Loucy (cell line): Measurements from ENCODE around the gene DMXL1.

Experiments used
- H2AFZ ChIP-seq: fragments of 200-600 bp; sonication (generic); 2 replicates; pipeline ENCODE4 v1.6.0; 2016; ENCODE audit warnings: antibody characterized with exemption, mild to moderate bottlenecking, low read length, moderate library complexity
- H3F3A ChIP-seq: fragments of 200-600 bp; 2 replicates; pipeline ENCODE4 v1.6.0; 2016; ENCODE audit warnings: antibody characterized with exemption, low read depth, mild to moderate bottlenecking
- H3K27me3 ChIP-seq: fragments of 200-600 bp; sonication (generic); 2 replicates; pipeline ENCODE4 v1.6.1; 2014; ENCODE audit warnings: low read length, mild to moderate bottlenecking; ENCODE audit not compliant: insufficient read depth, poor library complexity, severe bottlenecking
- H3K36me3 ChIP-seq: fragments of 200-600 bp; sonication (generic); 2 replicates; pipeline ENCODE4 v1.6.1; 2016; ENCODE audit warnings: low read length; ENCODE audit not compliant: insufficient read depth
- H3K4me1 ChIP-seq: fragments of 200-600 bp; sonication (generic); 2 replicates; pipeline ENCODE4 v1.5.1; 2014; ENCODE audit warnings: low read length, mild to moderate bottlenecking; ENCODE audit not compliant: insufficient read depth, poor library complexity, severe bottlenecking
- H3K4me2 ChIP-seq: fragments of 200-600 bp; sonication (generic); 2 replicates; pipeline ENCODE4 v1.6.0; 2014; ENCODE audit warnings: antibody characterized with exemption, low read length, low read depth, mild to moderate bottlenecking; ENCODE audit not compliant: poor library complexity, severe bottlenecking
- H3K4me3 ChIP-seq: fragments of 200-600 bp; sonication (generic); 2 replicates; pipeline ENCODE4 v1.5.1; 2014; ENCODE audit warnings: low read length, mild to moderate bottlenecking, mixed read lengths; ENCODE audit not compliant: poor library complexity, severe bottlenecking
- H3K79me2 ChIP-seq: fragments of 200-600 bp; sonication (generic); 2 replicates; pipeline ENCODE4 v1.6.1; 2014; ENCODE audit warnings: low read length; ENCODE audit not compliant: insufficient read depth
- H3K9ac ChIP-seq: fragments of 200-600 bp; sonication (generic); 2 replicates; pipeline ENCODE4 v1.6.0; 2014; ENCODE audit warnings: mild to moderate bottlenecking, low read depth, low read length, moderate library complexity; ENCODE audit not compliant: poor library complexity, severe bottlenecking
- H3K9me2 ChIP-seq: fragments of 200-600 bp; sonication (generic); replicated peaks from 2 replicates; pipeline ENCODE4 v1.6.1; 2016; ENCODE audit warnings: low read depth, low read length, mixed read lengths
- H3K9me3 ChIP-seq: fragments of 200-600 bp; sonication (generic); 2 replicates; pipeline ENCODE4 v1.6.1; 2014; ENCODE audit warnings: mild to moderate bottlenecking, antibody characterized with exemption, low read length, low read depth; ENCODE audit not compliant: insufficient read depth
- H4K20me1 ChIP-seq: fragments of 200-600 bp; sonication (generic); 2 replicates; pipeline ENCODE4 v1.6.0; 2014; ENCODE audit warnings: antibody characterized with exemption, low read length, mild to moderate bottlenecking; ENCODE audit not compliant: insufficient read depth, poor library complexity, severe bottlenecking
- CTCF ChIP-seq: fragments of 200-600 bp; sonication (generic); conservative IDR thresholded peaks from 2 replicates; pipeline ENCODE4 v1.5.1; 2014; ENCODE audit warnings: mild to moderate bottlenecking, antibody characterized with exemption, low read length
- EZH2phosphoT487 ChIP-seq: fragments of 200-600 bp; IDR thresholded peaks from 2 replicates; pipeline ENCODE4 v1.6.1; 2018; ENCODE audit warnings: antibody characterized with exemption, mild to moderate bottlenecking, moderate library complexity, borderline replicate concordance

Gene DMXL1, protein sequence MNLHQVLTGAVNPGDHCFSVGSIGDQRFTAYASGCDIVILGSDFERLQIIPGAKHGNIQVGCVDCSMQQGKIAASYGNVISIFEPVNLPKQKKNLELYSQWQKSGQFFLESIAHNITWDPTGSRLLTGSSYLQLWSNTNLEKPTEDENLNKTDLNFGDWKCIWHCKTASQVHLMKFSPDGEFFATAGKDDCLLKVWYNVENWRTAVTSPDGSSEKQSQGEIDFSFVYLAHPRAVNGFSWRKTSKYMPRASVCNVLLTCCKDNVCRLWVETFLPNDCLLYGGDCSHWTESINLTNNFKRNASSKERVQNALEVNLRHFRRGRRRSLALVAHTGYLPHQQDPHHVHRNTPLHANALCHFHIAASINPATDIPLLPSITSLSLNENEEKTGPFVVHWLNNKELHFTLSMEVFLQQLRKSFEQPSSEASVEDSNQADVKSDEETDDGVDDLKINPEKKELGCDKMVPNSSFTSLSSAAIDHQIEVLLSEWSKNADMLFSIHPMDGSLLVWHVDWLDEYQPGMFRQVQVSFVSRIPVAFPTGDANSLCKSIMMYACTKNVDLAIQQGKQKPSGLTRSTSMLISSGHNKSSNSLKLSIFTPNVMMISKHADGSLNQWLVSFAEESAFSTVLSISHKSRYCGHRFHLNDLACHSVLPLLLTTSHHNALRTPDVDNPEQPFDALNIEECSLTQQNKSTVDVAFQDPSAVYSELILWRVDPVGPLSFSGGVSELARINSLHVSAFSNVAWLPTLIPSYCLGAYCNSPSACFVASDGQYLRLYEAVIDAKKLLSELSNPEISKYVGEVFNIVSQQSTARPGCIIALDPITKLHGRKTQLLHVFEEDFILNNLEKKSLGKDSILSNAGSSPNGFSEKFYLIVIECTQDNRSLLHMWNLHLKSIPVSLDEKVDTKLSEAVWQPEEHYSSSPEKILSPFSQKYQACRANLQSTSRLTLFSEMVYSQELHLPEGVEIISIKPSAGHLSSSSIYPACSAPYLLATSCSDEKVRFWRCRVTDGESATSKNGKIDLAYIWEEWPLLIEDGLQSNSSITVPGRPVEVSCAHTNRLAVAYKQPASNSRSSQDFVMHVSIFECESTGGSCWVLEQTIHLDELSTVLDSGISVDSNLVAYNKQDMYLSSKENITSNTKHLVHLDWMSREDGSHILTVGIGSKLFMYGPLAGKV (N-terminal part only)

DNA sequence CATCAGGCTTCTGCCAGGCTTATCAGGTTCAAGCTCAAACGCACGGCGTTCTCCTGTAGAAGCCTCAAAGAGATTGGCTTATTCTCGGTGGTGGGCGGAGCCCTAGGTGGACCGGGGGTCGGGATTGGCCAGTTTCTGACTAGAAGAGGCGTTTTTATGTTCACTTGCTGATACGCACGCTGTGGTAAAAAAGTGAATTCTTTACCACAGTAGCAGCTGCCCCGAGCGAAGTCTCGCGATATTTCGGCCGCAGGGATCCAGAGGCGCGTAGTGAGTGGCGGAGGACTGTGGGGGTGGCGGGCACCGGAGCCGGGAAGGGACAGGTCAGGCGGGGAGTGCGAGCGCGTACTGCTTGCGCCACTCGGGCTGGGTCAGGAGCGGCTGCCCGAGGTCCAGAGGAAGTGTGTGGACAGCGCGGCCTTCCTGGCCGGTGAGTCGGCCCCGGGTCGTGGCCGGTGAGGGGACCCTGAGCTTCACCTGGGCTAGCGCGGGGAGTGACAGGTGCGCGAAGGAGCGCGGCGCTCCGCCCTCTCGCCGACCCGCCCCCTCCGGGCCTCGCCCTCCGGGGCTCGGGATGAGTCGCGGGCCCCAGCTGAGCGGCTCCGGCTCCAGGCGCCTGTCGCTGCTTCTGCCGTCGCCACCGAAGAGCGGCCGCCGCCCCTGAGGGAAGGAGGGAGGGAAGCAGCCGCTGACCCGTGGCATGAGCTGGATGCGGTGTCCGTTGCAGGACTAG, at the start of gene DMXL1:
TSS of gene DMXL1 (plus strand) at position 260 of the 733 bp plus-strand sequence. CDS start 483 bp downstream, outside the sequence.
- H3K36me3 ChIP-seq, result no peaks in the 10 kb centered on the region
- peak within 1 kb of the TSS; percentile 99 for H2AFZ ChIP-seq
- TF ChIP-seq EZH2phosphoT487 (no peak), CTCF (no peak)
- no peaks in the 10 kb centered on the region for H3K9me3 ChIP-seq
- peak within 1 kb of the TSS; percentile 79 for H3K4me2 ChIP-seq
- H4K20me1 ChIP-seq, result peaks cover 4% of the 10 kb centered on the region
- H3K4me3 ChIP-seq, result peak within 1 kb of the TSS; percentile 80
- H3K79me2 ChIP-seq, result peaks cover 43% of the 10 kb centered on the region
- H3K9ac ChIP-seq, result peak within 1 kb of the TSS; percentile 85
- H3K9me2 ChIP-seq, result no peaks in the 10 kb centered on the region
- no peaks in the 10 kb centered on the region for H3K27me3 ChIP-seq
- H3F3A ChIP-seq, result no peaks in the 10 kb centered on the region
- peaks cover 10% of the 10 kb centered on the region for H3K4me1 ChIP-seq

- Histone ChIP-seq H3K36me3 (no peaks in the 10 kb centered on the region), H3K4me1 (no peaks in the 10 kb centered on the region), H3K79me2 (no peaks in the 10 kb centered on the region), H3K4me3 (no peak overlapping the region), H4K20me1 (no peaks in the 10 kb centered on the region), H3F3A (no peaks in the 10 kb centered on the region), H3K9ac (no peak overlapping the region), H3K9me2 (no peaks in the 10 kb centered on the region), H3K9me3 (no peaks in the 10 kb centered on the region), H2AFZ (no peak overlapping the region), H3K27me3 (no peaks in the 10 kb centered on the region), H3K4me2 (no peak overlapping the region)
- TF ChIP-seq CTCF, result no peak
- TF ChIP-seq EZH2phosphoT487, result no peak
Measured at GRCh38 chr5:119021149-119021732, 49.6 kb upstream of the DMXL1 start.
